Measurements from ENCODE around the gene DLGAP1.
A peak's percentile ranks its signal among the peaks of the same experiment; 100 is the strongest.

The DLGAP1 gene

DNA sequence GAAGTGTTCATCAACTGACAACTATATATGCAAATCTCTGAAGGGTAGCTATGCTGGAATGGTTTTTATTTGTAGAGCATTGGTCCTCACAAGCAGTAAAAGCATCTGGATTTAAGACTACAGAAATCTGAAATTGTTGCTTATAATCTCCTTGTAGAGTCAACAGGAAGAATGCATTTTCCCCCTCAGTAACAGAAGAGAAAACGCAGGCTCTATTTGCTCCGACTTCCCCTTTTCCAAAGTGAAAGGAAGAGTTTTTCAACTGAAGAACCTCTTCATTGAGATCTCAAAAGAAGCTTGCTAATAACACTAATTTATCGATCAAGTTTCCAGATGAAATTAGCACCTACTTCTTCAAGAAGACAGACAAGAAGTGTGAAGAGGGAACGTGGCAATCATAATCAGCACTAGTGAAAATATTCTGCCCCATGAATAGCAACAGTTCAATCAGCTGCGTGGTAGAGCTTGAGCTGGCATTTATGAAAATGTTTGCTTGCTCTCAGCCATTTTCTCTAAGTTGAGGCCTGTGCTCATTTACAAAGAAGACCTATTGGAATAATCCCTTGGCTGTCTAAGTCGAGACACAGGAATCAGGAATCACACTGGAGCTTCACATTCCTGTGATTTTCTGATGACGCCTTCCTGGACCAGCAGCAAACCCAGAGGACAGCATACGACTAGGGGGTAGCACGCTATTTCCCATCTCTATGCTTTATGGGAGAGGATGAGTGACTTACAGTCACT is 961.4 kb downstream of the DLGAP1 start:
- no peak for TF ChIP-seq CTCF (IDR thresholded peaks at IDR 0.05; ENCODE audit: insufficient read depth, low read depth, low read length, missing control alignments)
- no peak for DNase-seq (ENCODE audit: low read depth)
- no peak overlapping the region for H3K4me3 ChIP-seq (ENCODE audit: low read depth, low read length)

DNA sequence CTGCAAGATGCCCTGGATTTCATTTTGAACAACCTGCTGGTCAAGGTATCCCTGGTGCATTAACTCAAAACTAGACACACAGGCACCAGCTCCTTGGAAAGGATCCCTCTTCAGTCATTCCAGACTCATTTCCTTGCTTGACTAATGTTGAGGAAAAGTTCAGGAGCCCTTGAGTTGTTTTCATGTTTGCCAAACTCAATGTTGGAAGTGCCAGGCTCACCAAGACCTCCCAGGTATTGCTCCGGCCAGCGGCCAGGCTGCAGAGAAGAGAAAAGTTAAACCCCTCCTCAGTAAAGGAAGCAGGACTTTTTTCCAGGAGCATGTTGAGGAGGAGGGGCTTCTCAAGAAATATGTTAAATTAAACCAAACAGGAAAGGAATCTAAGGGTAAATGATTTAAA is 962.4 kb downstream of the DLGAP1 start:
- no peak overlapping the region for H3K4me3 ChIP-seq (ENCODE audit: low read depth, low read length)
- TF ChIP-seq CTCF (IDR thresholded peaks at IDR 0.05; ENCODE audit: insufficient read depth, low read depth, low read length, missing control alignments): no peak
- no peak for DNase-seq (ENCODE audit: low read depth)

- DNase-seq (ENCODE audit: low read depth): no peak
- no peak overlapping the region for H3K4me3 ChIP-seq (ENCODE audit: low read depth, low read length)
- no peak for TF ChIP-seq CTCF (IDR thresholded peaks at IDR 0.05; ENCODE audit: insufficient read depth, low read depth, low read length, missing control alignments)
These were observed 963.0 kb downstream of the DLGAP1 start for GRCh38 chr18:3491981-3492555.

- no peak overlapping the region for H3K4me3 ChIP-seq (ENCODE audit: low read depth, low read length)
- TF ChIP-seq CTCF (IDR thresholded peaks at IDR 0.05; ENCODE audit: insufficient read depth, low read depth, low read length, missing control alignments): no peak
- no peak for DNase-seq (ENCODE audit: low read depth)
These were observed 965.6 kb downstream of the DLGAP1 start for GRCh38 chr18:3489462-3489861.

- DNase-seq (ENCODE audit: low read depth): no peak
- H3K4me3 ChIP-seq (ENCODE audit: low read depth, low read length): no peak overlapping the region
- TF ChIP-seq CTCF (IDR thresholded peaks at IDR 0.05; ENCODE audit: insufficient read depth, low read depth, low read length, missing control alignments): no peak
These were observed 968.6 kb downstream of the DLGAP1 start for GRCh38 chr18:3486512-3486911.

DNA sequence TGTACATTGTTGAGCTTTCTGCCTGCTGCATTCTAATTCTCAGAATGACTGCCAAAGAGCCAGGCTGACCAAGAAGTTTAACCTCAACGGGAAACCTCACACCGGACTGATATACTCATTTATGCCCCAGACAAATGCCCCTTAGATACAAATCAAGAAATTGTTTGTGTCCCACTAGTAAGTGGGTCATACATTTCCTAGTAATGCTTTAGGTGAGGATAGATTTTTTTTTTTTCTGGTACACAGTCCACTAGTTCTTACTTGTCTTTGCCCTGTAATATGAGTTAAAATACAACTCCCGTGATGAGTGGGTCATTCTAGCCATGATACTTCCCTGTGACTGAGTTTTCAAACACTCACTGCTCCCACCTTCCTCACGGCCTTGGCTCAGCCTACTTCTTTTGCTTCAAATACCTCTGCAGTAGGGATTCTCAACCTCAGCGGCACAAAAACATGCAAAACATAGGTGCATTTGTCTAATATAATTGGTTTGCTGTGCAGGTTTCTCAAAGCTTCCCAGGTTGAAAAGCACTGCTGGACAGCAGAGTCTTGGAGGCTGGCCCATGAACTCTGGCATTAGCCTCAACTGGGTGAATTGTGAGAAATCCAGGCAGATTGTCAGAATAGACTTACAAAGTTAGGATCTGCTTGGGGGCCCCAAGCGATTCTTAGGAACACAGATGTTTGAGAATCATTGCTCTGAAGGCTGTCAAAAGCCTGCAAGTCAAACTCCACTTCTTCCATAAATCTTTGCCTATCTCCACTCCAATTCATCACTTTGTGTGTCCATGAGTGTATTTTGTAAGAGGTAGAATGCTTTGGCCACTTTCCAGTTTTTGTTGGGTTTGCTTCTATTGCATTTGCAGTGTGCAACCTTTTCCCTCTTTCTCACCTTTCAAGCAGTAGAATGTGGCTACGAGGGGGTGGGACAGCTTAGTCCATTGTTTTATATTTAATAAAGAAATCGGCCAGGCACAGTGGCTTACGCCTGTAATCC is 969.7 kb downstream of the DLGAP1 start:
- no peak overlapping the region for H3K4me3 ChIP-seq (ENCODE audit: low read depth, low read length)
- DNase-seq (ENCODE audit: low read depth): peak; percentile 34
- TF ChIP-seq CTCF (IDR thresholded peaks at IDR 0.05; ENCODE audit: insufficient read depth, low read depth, low read length, missing control alignments): no peak
